Chondrocyte (in vitro differentiated cells): Measurements from ENCODE around the gene PIK3R1. TPM values are rescaled to one million over a fixed set of nuclear protein-coding genes. Genes with fewer than 3 reads are reported as not detected.

Source experiments
- DNase-seq: peaks from one replicate; pipeline ENCODE4 v3.0.0; 2021; ENCODE audit warnings: mixed read lengths, low spot score
- H3K27ac Mint-ChIP-seq: one replicate; pipeline ENCODE4 v1.8.0; 2021; ENCODE audit warnings: mild to moderate bottlenecking, moderate library complexity, mixed read lengths; ENCODE audit not compliant: unreplicated experiment
- H3K27me3 Mint-ChIP-seq: 2 replicates; pipeline ENCODE4 v1.8.0; 2021; ENCODE audit warnings: low read depth, mixed read lengths
- H3K36me3 Mint-ChIP-seq: 2 replicates; pipeline ENCODE4 v1.8.0; 2021; ENCODE audit warnings: low read depth, mixed read lengths
- H3K4me1 Mint-ChIP-seq: 2 replicates; pipeline ENCODE4 v1.8.0; 2021; ENCODE audit warnings: low read depth, mild to moderate bottlenecking, mixed read lengths
- H3K4me3 Mint-ChIP-seq: one replicate; pipeline ENCODE4 v1.8.0; 2021; ENCODE audit warnings: mild to moderate bottlenecking, moderate library complexity, mixed read lengths; ENCODE audit not compliant: unreplicated experiment
- H3K9me3 Mint-ChIP-seq: 2 replicates; pipeline ENCODE4 v1.8.0; 2021; ENCODE audit warnings: low read depth, mixed read lengths
- total RNA-seq: library from RNA; stranded (reverse); gene quantifications from 3 replicates; pipeline ENCODE4 v1.2.1, GENCODE V29; 2021
- TF ChIP-seq, protein P1 (sequence below): fragments of 200-600 bp; sonication (generic); IDR thresholded peaks from 2 replicates; pipeline ENCODE4 v1.5.0; 2021; ENCODE audit warnings: antibody characterized with exemption, mild to moderate bottlenecking, moderate library complexity

Gene PIK3R1
- total RNA-seq, 1 donor from 2014 or later = 60.7 TPM

DNA sequence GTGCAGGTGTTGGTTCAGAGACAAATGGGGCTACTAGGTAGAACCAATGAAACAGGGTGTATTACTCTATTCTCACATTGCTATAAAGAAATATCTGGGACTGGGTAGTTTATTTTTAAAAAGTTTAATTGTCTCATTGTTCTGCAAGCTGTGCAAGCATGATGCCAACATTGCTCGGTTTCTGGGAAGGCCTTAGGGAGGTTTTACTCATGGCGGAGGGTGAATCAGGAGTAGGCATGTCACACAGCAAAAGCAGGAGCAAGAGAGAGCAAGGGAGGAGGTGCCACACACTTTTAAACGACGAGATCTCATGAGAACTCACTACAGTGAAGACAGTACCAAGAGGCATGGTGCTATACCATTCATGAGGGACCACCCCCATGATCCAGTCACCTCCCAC, 134.6 kb downstream of the PIK3R1 start:
- H3K27ac Mint-ChIP-seq = no peak overlapping the region
- TF ChIP-seq, protein P1, sequence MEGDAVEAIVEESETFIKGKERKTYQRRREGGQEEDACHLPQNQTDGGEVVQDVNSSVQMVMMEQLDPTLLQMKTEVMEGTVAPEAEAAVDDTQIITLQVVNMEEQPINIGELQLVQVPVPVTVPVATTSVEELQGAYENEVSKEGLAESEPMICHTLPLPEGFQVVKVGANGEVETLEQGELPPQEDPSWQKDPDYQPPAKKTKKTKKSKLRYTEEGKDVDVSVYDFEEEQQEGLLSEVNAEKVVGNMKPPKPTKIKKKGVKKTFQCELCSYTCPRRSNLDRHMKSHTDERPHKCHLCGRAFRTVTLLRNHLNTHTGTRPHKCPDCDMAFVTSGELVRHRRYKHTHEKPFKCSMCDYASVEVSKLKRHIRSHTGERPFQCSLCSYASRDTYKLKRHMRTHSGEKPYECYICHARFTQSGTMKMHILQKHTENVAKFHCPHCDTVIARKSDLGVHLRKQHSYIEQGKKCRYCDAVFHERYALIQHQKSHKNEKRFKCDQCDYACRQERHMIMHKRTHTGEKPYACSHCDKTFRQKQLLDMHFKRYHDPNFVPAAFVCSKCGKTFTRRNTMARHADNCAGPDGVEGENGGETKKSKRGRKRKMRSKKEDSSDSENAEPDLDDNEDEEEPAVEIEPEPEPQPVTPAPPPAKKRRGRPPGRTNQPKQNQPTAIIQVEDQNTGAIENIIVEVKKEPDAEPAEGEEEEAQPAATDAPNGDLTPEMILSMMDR = no peak
- no peak for DNase-seq
- peaks cover 13% of the 10 kb centered on the region for H3K9me3 Mint-ChIP-seq
- H3K36me3 Mint-ChIP-seq = no peaks in the 10 kb centered on the region
- H3K4me1 Mint-ChIP-seq = peaks cover 1% of the 10 kb centered on the region
- H3K27me3 Mint-ChIP-seq = no peaks in the 10 kb centered on the region
- H3K4me3 Mint-ChIP-seq = no peak overlapping the region
